ENCODE results near the gene GRAMD2B. TPM values are rescaled to one million over a fixed set of nuclear protein-coding genes. Genes with fewer than 3 reads are reported as not detected.

Gene GRAMD2B
- total RNA-seq, 1 donor from 2014 or later: 11.0 TPM

DNA sequence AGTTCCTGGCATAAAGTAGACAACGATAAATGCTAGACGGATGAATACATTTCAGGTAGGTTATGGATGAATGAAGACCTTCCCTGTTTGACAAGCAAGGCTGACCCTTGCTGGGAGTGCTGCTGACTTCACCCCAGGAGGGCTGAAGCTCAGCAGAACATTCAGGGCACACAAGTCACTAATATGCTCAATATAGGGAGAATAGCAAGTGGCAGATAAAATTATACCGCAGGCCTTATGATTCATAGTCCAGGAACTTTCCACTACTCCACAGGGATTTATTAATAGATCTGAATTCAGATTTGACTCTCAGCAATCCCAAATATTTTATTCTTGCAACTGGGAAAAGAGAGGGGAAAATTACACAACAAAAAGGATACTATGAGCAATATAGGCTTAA is 38.2 kb upstream of the GRAMD2B start:
- Mint-ChIP-seq H3K4me3 (no peak overlapping the region), H3K27me3 (ENCODE audit: insufficient read depth, low read depth) (peaks cover 4% of the 10 kb centered on the region), H3K9me3 (peaks cover 20% of the 10 kb centered on the region), H3K4me1 (peaks cover 8% of the 10 kb centered on the region), H3K36me3 (peaks cover 2% of the 10 kb centered on the region), H3K27ac (no peak overlapping the region)
- H3K4me2 ChIP-seq: no peak overlapping the region
- H3K4me3 ChIP-seq: no peak overlapping the region
- no peak for TF ChIP-seq EZH2 (IDR thresholded peaks at IDR 0.05)
- no peaks in the 10 kb centered on the region for H3K9me3 ChIP-seq (ENCODE audit: low read depth)
- peaks cover 10% of the 10 kb centered on the region for H3K4me1 ChIP-seq
- H3K27me3 ChIP-seq: no peaks in the 10 kb centered on the region
- H3K27ac ChIP-seq: no peak overlapping the region
- H2AFZ ChIP-seq (replicated peaks): no peak overlapping the region
- H3K79me2 ChIP-seq (ENCODE audit: low read depth): no peaks in the 10 kb centered on the region
- DNase-seq (ENCODE audit: low spot score): no peak
- no peak overlapping the region for H3K9ac ChIP-seq
- no peaks in the 10 kb centered on the region for H3F3A ChIP-seq (ENCODE audit: low read depth)
- no peaks in the 10 kb centered on the region for H4K20me1 ChIP-seq (ENCODE audit: low read depth)
- no peaks in the 10 kb centered on the region for H3K36me3 ChIP-seq

DNA sequence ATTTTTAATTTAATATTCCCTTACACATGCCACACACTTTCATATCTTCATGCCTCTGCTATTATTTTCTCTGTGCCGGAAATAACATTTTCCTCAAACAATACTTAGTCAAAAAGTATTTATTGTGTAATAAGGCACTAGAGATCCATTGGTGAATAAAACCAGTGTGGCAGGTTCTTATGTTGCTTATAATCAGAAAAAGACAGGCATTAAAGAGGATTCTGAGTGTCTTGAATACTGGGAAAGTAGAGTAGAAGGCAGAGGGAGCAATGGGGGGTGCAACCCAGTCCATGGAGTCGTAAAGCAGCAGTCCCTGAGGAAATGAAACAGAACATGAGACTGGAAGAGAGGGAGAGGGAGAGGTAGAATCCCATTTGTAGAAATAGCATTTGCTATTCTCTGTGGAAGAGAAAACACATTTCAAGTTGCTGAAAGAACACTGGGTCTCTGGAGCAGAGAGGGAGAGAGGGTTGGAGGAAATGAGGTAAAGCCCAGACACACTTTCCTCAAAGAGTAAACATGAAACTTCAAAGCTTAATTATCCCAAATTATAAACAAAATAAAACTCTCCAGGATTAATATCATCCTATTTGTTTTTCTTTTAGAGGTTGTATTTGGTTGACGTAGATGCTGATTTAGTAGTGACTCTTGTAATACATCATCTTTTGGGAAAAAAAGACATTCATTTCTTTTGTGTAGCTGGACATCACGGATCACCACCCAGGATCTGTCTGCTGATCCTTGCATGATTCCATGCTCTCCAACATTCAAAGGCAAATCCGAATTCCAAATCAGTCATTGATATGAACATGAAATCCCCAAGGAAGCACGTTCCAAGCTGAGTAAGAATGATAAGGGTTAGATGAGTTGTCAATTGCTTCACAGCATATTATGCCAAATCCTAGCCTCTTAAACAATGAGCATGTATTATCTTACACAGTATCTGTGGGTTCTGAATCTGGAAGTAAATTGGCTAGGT is 37.4 kb upstream of the GRAMD2B start:
- Histone ChIP-seq H4K20me1 (ENCODE audit: low read depth) (no peaks in the 10 kb centered on the region), H3K27ac (no peak overlapping the region), H2AFZ (replicated peaks) (no peak overlapping the region), H3K36me3 (no peaks in the 10 kb centered on the region), H3K27me3 (no peaks in the 10 kb centered on the region), H3K9me3 (ENCODE audit: low read depth) (no peaks in the 10 kb centered on the region), H3K9ac (no peak overlapping the region), H3K4me1 (peaks cover 10% of the 10 kb centered on the region), H3K4me3 (no peak overlapping the region), H3K79me2 (ENCODE audit: low read depth) (no peaks in the 10 kb centered on the region), H3K4me2 (no peak overlapping the region), H3F3A (ENCODE audit: low read depth) (no peaks in the 10 kb centered on the region)
- TF ChIP-seq, protein P1, sequence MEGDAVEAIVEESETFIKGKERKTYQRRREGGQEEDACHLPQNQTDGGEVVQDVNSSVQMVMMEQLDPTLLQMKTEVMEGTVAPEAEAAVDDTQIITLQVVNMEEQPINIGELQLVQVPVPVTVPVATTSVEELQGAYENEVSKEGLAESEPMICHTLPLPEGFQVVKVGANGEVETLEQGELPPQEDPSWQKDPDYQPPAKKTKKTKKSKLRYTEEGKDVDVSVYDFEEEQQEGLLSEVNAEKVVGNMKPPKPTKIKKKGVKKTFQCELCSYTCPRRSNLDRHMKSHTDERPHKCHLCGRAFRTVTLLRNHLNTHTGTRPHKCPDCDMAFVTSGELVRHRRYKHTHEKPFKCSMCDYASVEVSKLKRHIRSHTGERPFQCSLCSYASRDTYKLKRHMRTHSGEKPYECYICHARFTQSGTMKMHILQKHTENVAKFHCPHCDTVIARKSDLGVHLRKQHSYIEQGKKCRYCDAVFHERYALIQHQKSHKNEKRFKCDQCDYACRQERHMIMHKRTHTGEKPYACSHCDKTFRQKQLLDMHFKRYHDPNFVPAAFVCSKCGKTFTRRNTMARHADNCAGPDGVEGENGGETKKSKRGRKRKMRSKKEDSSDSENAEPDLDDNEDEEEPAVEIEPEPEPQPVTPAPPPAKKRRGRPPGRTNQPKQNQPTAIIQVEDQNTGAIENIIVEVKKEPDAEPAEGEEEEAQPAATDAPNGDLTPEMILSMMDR (IDR thresholded peaks at IDR 0.05): no peak
- TF ChIP-seq EZH2 (IDR thresholded peaks at IDR 0.05) (no peak), EZH2phosphoT487 (IDR thresholded peaks at IDR 0.05) (no peak)
- Mint-ChIP-seq H3K36me3 (peaks cover 2% of the 10 kb centered on the region), H3K9me3 (peaks cover 15% of the 10 kb centered on the region), H3K27ac (no peak overlapping the region), H3K4me1 (peaks cover 8% of the 10 kb centered on the region), H3K4me3 (no peak overlapping the region), H3K27me3 (ENCODE audit: insufficient read depth, low read depth) (peaks cover under 1% of the 10 kb centered on the region)
- no peak for DNase-seq (ENCODE audit: low spot score)

DNA sequence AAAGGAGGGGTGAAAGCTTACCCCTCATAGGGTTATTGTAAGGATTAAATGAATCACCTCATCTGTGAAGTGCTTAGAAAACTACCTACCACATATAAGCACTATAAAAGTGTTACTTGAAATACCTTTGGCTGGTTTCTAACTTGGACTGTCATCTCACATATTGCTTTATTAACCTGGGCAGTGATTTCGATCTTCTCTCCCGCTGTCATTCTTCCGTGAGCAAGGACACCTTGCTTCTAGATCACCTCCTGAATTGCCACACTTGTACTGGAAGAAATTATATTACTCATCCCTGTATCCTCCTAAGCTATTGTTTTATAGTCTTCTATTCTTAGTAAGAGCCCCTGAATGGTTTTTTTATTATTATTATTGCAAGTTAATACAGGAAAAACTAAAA is 34.0 kb upstream of the GRAMD2B start:
- no peak for DNase-seq (ENCODE audit: low spot score)
- Histone ChIP-seq H3K4me3 (no peak overlapping the region), H3K9me3 (ENCODE audit: low read depth) (no peaks in the 10 kb centered on the region), H3K4me1 (peaks cover 5% of the 10 kb centered on the region), H3K27me3 (no peaks in the 10 kb centered on the region), H3F3A (ENCODE audit: low read depth) (no peaks in the 10 kb centered on the region), H3K4me2 (no peak overlapping the region), H2AFZ (replicated peaks) (no peak overlapping the region), H3K79me2 (ENCODE audit: low read depth) (no peaks in the 10 kb centered on the region), H4K20me1 (ENCODE audit: low read depth) (no peaks in the 10 kb centered on the region), H3K9ac (no peak overlapping the region), H3K27ac (no peak overlapping the region), H3K36me3 (no peaks in the 10 kb centered on the region)
- no peak for TF ChIP-seq EZH2 (IDR thresholded peaks at IDR 0.05)
- TF ChIP-seq, protein P1 (IDR thresholded peaks at IDR 0.05): no peak
- TF ChIP-seq EZH2phosphoT487 (IDR thresholded peaks at IDR 0.05): no peak
- Mint-ChIP-seq H3K9me3 (peaks cover 9% of the 10 kb centered on the region), H3K27me3 (ENCODE audit: insufficient read depth, low read depth) (no peaks in the 10 kb centered on the region), H3K4me3 (no peak overlapping the region), H3K4me1 (peaks cover 9% of the 10 kb centered on the region), H3K36me3 (no peaks in the 10 kb centered on the region), H3K27ac (no peak overlapping the region)

DNA sequence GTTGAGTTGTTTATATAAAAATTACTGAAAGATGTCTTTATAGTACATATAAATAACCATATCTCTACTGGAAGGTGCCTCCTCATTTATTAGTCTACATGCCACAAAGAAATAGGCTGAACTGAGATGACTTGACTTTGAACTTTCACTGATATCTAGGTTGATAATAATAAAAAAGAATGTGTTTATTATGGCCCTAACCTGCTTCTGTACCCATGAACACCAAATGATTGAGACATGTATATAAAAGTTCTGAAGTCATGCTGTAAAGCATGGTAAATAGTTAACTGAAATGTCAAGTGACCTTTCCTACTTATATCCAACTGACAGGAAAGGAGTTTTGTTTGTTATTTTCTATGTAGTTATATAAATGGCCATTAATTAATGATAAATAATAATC is 33.2 kb upstream of the GRAMD2B start:
- no peak overlapping the region for H3K27ac ChIP-seq
- no peaks in the 10 kb centered on the region for H3K79me2 ChIP-seq (ENCODE audit: low read depth)
- DNase-seq (ENCODE audit: low spot score): no peak
- H3K4me3 ChIP-seq: no peak overlapping the region
- H3K4me1 Mint-ChIP-seq: peaks cover 10% of the 10 kb centered on the region
- H3K4me2 ChIP-seq: no peak overlapping the region
- no peak overlapping the region for H3K27ac Mint-ChIP-seq
- no peaks in the 10 kb centered on the region for H3K36me3 ChIP-seq
- peaks cover 3% of the 10 kb centered on the region for H3K4me1 ChIP-seq
- no peaks in the 10 kb centered on the region for H3K27me3 ChIP-seq
- no peaks in the 10 kb centered on the region for H3F3A ChIP-seq (ENCODE audit: low read depth)
- H3K9me3 Mint-ChIP-seq: peaks cover 9% of the 10 kb centered on the region
- no peaks in the 10 kb centered on the region for H3K9me3 ChIP-seq (ENCODE audit: low read depth)
- H3K4me3 Mint-ChIP-seq: no peak overlapping the region
- H4K20me1 ChIP-seq (ENCODE audit: low read depth): no peaks in the 10 kb centered on the region
- TF ChIP-seq, protein P1 (IDR thresholded peaks at IDR 0.05): no peak
- TF ChIP-seq EZH2phosphoT487 (IDR thresholded peaks at IDR 0.05) (no peak), EZH2 (IDR thresholded peaks at IDR 0.05) (no peak)
- H2AFZ ChIP-seq (replicated peaks): no peak overlapping the region
- H3K27me3 Mint-ChIP-seq (ENCODE audit: insufficient read depth, low read depth): no peaks in the 10 kb centered on the region
- no peak overlapping the region for H3K9ac ChIP-seq
- H3K36me3 Mint-ChIP-seq: no peaks in the 10 kb centered on the region
